Prostate gland (tissue), 2 donors: Measurements from ENCODE around the gene OTOG. TPM values are rescaled to one million over a fixed set of nuclear protein-coding genes. Genes with fewer than 3 reads are reported as not detected.

Source experiments
- DNase-seq: peaks from one replicate; pipeline ENCODE4 v3.0.0-alpha.2; 2019; ENCODE audit warnings: low spot score
- H3K27ac ChIP-seq, 2 donors: fragments of 200-600 bp; sonication (generic); 2 replicates each; pipeline ENCODE4 v1.5.1; 2017 to 2019
- H3K27me3 ChIP-seq: fragments of 200-600 bp; sonication (generic); replicated peaks from 2 replicates; pipeline ENCODE4 v1.5.1; 2019; ENCODE audit not compliant: insufficient read depth
- H3K36me3 ChIP-seq, 2 donors: fragments of 200-600 bp; sonication (generic); 1 replicate in 1 of 2; 2 replicates in 1 of 2; pipeline versions ENCODE4 v1.5.1 to v1.8.1; 2017 to 2019
- H3K4me1 ChIP-seq: fragments of 200-600 bp; sonication (generic); replicated peaks from 2 replicates; pipeline ENCODE4 v1.5.1; 2019
- H3K4me3 ChIP-seq, 2 donors: fragments of 200-600 bp; sonication (generic); 2 replicates each; pipeline ENCODE4 v1.5.1; 2017 to 2019
- H3K9me3 ChIP-seq: fragments of 200-600 bp; sonication (generic); 2 replicates; pipeline ENCODE4 v1.5.1; 2017
- CTCF ChIP-seq, 4 experiments: fragments of 200-600 bp in 2 of 4; fragments of 450-650 bp in 2 of 4; sonication (generic) in 2 of 4; IDR thresholded peaks; 1 replicate in 3 of 4; 2 replicates in 1 of 4; pipeline ENCODE4 v1.5.1; 2016 to 2019; ENCODE audit warnings: antibody characterized with exemption in 4 of 4, mild to moderate bottlenecking in 2 of 4, moderate library complexity in 2 of 4
- POLR2A ChIP-seq: fragments of 450-650 bp; IDR thresholded peaks from one replicate; pipeline ENCODE4 v1.6.1; 2016; ENCODE audit warnings: antibody characterized with exemption, mild to moderate bottlenecking
- POLR2AphosphoS5 ChIP-seq: sonication (generic); formaldehyde crosslinking; IDR thresholded peaks from one replicate; pipeline ENCODE4 v1.6.1; 2017; ENCODE audit warnings: antibody characterized with exemption
- WGBS: methylation state at CpG from one replicate; pipeline ENCODE4 v1.1.5; 2018; 5-methylcytosine and 5-hydroxymethylcytosine counted together
- intact Hi-C: fragments of 100-400 bp; cut with DNase I; formaldehyde crosslinking; loops from one replicate; pipeline ENCODE4 v1.14.2; 2022
- total RNA-seq, 2 donors: library from RNA; depleted of rRNA; stranded (reverse); fragments of >200 nt; gene quantifications; one replicate each; pipeline ENCODE4 v1.1.0, GENCODE V29; 2016

Gene OTOG
- total RNA-seq, 2 donors from 2014 or later = 0.34 TPM; not detected in 1

DNA sequence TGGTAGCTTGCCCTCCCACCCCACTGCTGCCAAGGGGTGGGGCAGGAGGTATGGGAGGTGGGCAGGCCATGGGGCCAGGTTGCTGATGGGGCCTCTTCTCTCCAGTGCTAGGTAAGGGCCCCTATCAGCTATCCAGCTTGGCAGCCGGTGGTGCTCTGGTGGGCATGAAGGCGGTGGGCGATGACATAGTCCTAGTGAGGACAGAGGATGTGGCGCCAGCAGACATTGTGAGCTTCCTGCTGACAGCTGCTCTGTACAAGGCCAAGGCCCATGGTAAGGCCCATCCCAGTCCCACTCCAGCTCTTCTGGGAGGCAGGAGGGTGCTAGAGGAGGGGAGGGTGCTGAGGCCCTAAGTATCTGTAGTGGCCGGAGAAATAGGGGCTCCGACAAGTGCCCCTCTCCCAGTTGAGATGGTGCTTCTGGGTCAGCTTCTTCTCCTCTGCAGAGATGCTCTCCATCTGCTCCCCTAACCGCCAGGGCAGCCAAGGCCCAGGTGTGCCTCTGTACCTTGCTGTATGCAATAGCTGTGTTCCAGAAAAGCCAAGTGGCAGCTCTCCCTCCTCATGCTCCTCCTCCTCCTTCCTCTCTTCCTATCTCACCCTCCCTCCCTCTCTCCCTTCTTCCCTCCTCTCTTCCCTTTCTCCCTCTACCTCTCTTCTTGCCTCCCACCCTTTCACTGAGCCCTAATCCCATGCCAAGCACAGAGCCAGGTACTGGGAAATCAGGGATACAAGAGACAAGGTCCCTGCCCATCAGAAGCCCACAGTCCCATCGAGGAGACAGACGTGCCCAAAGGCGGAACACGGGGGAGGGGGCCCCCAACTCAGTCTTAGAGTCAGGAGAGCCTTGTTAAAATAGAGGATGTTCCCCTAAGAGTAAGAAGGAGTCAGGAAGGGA lies 55.3 kb downstream of the OTOG start:
- TF ChIP-seq POLR2A (no peak), POLR2AphosphoS5 (no peak), CTCF (IDR thresholded peaks at IDR 0.05) (no peak)
- no peak for DNase-seq
- intact Hi-C loops = no loop called here
- Histone ChIP-seq H3K9me3 (no peaks in the 10 kb centered on the region), H3K4me1 (no peaks in the 10 kb centered on the region), H3K4me3 (no peak overlapping the region), H3K27ac (no peak overlapping the region), H3K27me3 (no peaks in the 10 kb centered on the region), H3K36me3 (no peaks in the 10 kb centered on the region)
- WGBS = 89% methylated on average over 8 of the region's 11 CpGs

DNA sequence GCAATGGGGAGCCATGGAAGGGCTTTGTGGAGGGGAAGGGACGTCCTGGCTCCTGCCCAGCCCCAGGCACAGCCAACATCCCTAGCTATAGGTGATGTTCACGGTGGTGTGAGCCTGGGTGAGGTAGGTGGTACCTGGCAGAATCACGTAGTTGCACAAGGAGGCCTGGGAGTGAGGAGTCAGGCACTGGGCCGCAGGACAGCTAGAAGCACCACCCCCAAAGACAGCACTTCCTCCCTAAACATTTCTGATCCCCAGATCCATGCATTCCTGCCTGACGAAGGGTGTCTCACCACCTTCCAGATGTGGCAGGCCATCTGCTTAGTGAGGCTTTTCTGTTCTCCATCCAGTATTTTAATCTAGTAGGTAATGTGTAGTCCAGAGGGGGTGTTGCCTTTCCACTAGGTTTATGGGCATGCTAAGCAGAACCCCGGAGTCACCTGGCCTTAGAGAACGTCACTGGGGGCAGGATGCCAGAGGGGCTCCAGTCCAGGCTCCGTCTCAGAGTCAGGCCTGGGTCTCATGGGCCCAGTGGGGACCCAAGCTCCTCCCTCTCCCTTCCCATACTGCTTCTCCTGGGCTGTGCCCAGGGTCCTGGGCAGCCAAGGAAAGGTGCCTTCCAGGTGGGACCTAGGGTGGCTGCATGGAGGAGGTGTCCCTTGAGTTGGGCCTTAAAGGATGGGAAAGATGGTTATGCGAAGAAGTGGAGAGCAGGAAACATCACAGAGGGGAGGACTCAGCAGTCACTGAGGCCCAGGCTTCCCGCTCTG lies 56.2 kb downstream of the OTOG start:
- WGBS = 66% methylated on average over 10 of the region's 10 CpGs
- DNase-seq = no peak
- H3K4me3 ChIP-seq = no peak overlapping the region
- no peak for TF ChIP-seq CTCF (IDR thresholded peaks at IDR 0.05)
- no peak for TF ChIP-seq POLR2A
- TF ChIP-seq POLR2AphosphoS5 = no peak
- intact Hi-C loops = no loop called here
- no peaks in the 10 kb centered on the region for H3K27me3 ChIP-seq
- H3K27ac ChIP-seq = no peak overlapping the region
- no peaks in the 10 kb centered on the region for H3K9me3 ChIP-seq
- H3K36me3 ChIP-seq = no peaks in the 10 kb centered on the region
- H3K4me1 ChIP-seq = no peaks in the 10 kb centered on the region

DNA sequence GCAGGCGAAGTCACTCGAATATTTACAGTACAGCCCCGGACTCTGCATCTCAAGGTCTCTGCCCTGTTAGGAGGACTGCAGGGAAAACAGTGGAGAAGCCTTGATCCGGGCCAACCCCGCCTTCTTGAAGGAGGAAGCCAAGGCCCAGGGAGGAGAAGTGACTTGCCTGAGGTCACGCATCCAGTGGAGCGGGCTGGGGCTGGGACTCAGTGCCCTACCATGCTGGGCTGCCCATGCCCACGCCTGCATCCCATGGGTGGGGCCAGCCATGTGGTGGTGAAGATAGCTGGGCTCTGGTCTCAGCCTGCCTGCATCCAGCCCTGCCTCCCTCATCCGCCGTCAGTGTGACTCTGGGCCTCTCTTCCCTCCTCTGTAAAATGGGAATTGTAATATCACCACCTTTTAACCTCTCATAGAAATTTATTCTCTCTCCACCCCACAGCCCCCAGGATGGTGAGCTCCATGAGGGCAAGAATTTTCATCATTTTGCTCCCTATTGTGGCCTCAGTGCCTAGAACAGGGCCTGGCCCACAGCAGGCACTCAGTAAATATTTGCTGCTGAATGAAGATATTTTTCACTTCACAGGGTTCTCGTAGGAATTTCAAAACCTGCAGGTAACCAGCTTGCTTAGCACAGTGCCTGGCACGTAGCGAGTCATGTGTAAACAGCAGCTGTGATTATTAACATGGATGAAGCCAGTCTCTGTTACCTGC lies 57.3 kb downstream of the OTOG start:
- intact Hi-C loops = no loop called here
- no peak for DNase-seq
- Histone ChIP-seq H3K36me3 (no peaks in the 10 kb centered on the region), H3K27ac (no peak overlapping the region), H3K27me3 (no peaks in the 10 kb centered on the region), H3K4me3 (no peak overlapping the region), H3K4me1 (no peaks in the 10 kb centered on the region), H3K9me3 (no peaks in the 10 kb centered on the region)
- TF ChIP-seq POLR2A = no peak
- no peak for TF ChIP-seq POLR2AphosphoS5
- no peak for TF ChIP-seq CTCF (IDR thresholded peaks at IDR 0.05)
- 71% methylated on average over 13 of the region's 13 CpGs for WGBS

GRCh38 chr11:17604915-17605233 lies 57.8 kb downstream of the OTOG start:
- Histone ChIP-seq H3K4me3 (no peak overlapping the region), H3K36me3 (no peaks in the 10 kb centered on the region), H3K27ac (no peak overlapping the region), H3K27me3 (no peaks in the 10 kb centered on the region), H3K4me1 (no peaks in the 10 kb centered on the region), H3K9me3 (no peaks in the 10 kb centered on the region)
- intact Hi-C loops = no loop called here
- DNase-seq = no peak
- 73% methylated on average over 6 of the region's 6 CpGs for WGBS
- no peak for TF ChIP-seq CTCF (IDR thresholded peaks at IDR 0.05)
- no peak for TF ChIP-seq POLR2AphosphoS5
- TF ChIP-seq POLR2A = no peak
